ENCODE results near the gene CASK.

CASK gene

GRCh38 chrX:41868392-41868977, 54.9 kb downstream of the CASK start:
- DNase-seq (ENCODE audit: low read depth in 2 of 2), result no peak
- no peak for TF ChIP-seq CTCF (IDR thresholded peaks at IDR 0.05; ENCODE audit: low read depth, low read length)
- H3K4me3 ChIP-seq (replicated peaks in 1 of 2; ENCODE audit: low read depth in 2 of 2, low read length in 2 of 2), result no peak overlapping the region

- no peak for TF ChIP-seq CTCF (IDR thresholded peaks at IDR 0.05; ENCODE audit: low read depth, low read length)
- no peak overlapping the region for H3K4me3 ChIP-seq (replicated peaks in 1 of 2; ENCODE audit: low read depth in 2 of 2, low read length in 2 of 2)
- DNase-seq (ENCODE audit: low read depth in 2 of 2), result no peak
Measured at GRCh38 chrX:41863343-41864203, 59.8 kb downstream of the CASK start.

GRCh38 chrX:41862562-41863184, 60.7 kb downstream of the CASK start:
- no peak for DNase-seq (ENCODE audit: low read depth in 2 of 2)
- no peak for TF ChIP-seq CTCF (IDR thresholded peaks at IDR 0.05; ENCODE audit: low read depth, low read length)
- no peak overlapping the region for H3K4me3 ChIP-seq (replicated peaks in 1 of 2; ENCODE audit: low read depth in 2 of 2, low read length in 2 of 2)

GRCh38 chrX:41858161-41858775, 65.1 kb downstream of the CASK start:
- DNase-seq (ENCODE audit: low read depth in 2 of 2), result no peak
- H3K4me3 ChIP-seq (replicated peaks in 1 of 2; ENCODE audit: low read depth in 2 of 2, low read length in 2 of 2), result no peak overlapping the region
- no peak for TF ChIP-seq CTCF (IDR thresholded peaks at IDR 0.05; ENCODE audit: low read depth, low read length)

GRCh38 chrX:41857670-41858069, 65.7 kb downstream of the CASK start:
- no peak for TF ChIP-seq CTCF (IDR thresholded peaks at IDR 0.05; ENCODE audit: low read depth, low read length)
- no peak for DNase-seq (ENCODE audit: low read depth in 2 of 2)
- no peak overlapping the region for H3K4me3 ChIP-seq (replicated peaks in 1 of 2; ENCODE audit: low read depth in 2 of 2, low read length in 2 of 2)

GRCh38 chrX:41846714-41847113, 76.6 kb downstream of the CASK start:
- no peak for TF ChIP-seq CTCF (IDR thresholded peaks at IDR 0.05; ENCODE audit: low read depth, low read length)
- no peak for DNase-seq (ENCODE audit: low read depth in 2 of 2)
- no peak overlapping the region for H3K4me3 ChIP-seq (replicated peaks in 1 of 2; ENCODE audit: low read depth in 2 of 2, low read length in 2 of 2)

All from cardiac fibroblast (primary cell).